GM12864 (cell line): Measurements from ENCODE around the gene DNAJC8.

Experiments used
- DNase-seq: peaks from one replicate; pipeline ENCODE4 v3.0.0-alpha.2; 2011; ENCODE audit warnings: low read depth
- H3K4me3 ChIP-seq: 2 replicates; pipeline ENCODE4 v1.5.1; 2011; ENCODE audit warnings: mild to moderate bottlenecking, low read depth, low read length, control low read depth
- TF ChIP-seq, protein P1 (sequence below): IDR thresholded peaks from 2 replicates; pipeline ENCODE4 v1.5.1; 2011; ENCODE audit warnings: low read depth, mild to moderate bottlenecking, moderate library complexity, low read length, control low read depth, inconsistent platforms; ENCODE audit errors: missing control alignments

Gene DNAJC8

DNA sequence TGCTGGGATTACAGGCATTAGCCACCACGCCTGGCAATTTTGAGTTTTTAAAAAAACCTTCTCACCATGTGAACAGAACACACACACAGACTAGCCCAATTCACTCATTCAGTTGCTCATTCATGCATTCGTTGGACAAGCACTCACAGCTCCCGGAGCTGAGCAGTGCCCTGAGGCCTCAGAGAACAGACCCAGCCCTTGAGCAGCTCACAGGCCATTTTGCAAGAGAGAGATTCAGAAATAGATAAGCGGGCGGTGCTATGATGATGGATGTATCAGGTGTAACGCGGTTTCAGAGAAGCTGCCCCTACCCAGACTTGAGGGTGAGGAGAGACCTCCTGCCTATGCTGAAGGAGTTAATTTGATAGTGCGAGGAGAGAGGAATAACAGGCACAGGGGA is 74.9 kb downstream of the DNAJC8 start:
- no peak overlapping the region for H3K4me3 ChIP-seq
- TF ChIP-seq, protein P1, sequence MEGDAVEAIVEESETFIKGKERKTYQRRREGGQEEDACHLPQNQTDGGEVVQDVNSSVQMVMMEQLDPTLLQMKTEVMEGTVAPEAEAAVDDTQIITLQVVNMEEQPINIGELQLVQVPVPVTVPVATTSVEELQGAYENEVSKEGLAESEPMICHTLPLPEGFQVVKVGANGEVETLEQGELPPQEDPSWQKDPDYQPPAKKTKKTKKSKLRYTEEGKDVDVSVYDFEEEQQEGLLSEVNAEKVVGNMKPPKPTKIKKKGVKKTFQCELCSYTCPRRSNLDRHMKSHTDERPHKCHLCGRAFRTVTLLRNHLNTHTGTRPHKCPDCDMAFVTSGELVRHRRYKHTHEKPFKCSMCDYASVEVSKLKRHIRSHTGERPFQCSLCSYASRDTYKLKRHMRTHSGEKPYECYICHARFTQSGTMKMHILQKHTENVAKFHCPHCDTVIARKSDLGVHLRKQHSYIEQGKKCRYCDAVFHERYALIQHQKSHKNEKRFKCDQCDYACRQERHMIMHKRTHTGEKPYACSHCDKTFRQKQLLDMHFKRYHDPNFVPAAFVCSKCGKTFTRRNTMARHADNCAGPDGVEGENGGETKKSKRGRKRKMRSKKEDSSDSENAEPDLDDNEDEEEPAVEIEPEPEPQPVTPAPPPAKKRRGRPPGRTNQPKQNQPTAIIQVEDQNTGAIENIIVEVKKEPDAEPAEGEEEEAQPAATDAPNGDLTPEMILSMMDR, result no peak
- no peak for DNase-seq

GRCh38 chr1:28156821-28157220 is 76.0 kb downstream of the DNAJC8 start:
- no peak for DNase-seq
- TF ChIP-seq, protein P1, result no peak
- no peak overlapping the region for H3K4me3 ChIP-seq

GRCh38 chr1:28155628-28156027 is 77.2 kb downstream of the DNAJC8 start:
- TF ChIP-seq, protein P1, result no peak
- no peak for DNase-seq
- no peak overlapping the region for H3K4me3 ChIP-seq

DNA sequence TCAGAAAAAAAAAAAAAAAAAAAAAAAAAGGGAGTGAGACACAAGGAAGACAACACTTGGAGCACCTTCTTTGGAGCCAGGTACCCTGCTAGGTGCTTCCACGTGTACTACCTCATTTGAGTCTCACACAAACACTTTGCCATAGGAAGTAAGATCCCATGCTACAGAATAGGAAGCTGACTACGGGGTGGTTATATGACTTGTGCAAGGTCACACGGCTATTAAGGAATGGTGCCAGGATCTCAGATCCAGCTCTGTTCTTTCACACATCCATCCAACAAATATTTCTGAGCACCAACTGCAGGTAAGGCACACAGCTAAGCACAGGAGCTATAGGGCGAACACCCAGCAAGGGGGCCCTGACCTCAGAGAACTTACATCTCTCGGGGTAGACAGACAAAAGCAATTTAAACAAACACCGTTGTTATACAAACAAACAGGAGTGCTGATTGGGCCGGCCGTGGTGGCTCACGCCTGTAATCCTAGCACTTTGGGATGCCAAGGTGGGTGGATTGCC is 78.7 kb downstream of the DNAJC8 start:
- TF ChIP-seq, protein P1, result no peak
- no peak overlapping the region for H3K4me3 ChIP-seq
- no peak for DNase-seq
